HG03060 (cell line): Measurements from ENCODE around the gene GASK1A.

ENCODE experiments used
- ATAC-seq: cut with Tn5 transposase; IDR thresholded peaks from one replicate; pipeline ENCODE4 v1.9.1; 2021; ENCODE audit warnings: low read depth, moderate number of reproducible peaks; ENCODE audit not compliant: unreplicated experiment

Gene GASK1A

DNA sequence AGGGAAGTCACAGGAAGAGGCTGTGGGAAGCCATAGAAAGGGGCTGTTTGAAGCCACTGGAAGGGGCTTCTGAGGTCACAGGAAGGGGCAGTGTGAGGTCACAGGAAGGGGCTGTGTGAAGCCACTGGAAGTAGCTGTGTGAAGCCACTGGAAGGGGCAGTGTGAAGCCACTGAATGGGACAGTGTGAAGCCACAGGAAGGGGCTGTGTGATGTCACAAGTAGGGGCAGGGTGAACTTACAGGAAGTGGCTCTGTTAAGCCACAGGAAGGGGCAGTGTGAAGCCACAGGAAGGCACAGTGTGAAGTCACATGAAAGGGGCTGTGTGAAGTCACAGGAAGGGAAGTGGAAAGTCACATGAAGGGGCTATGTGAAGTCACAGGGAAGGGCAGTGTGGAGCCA is 33.1 kb downstream of the GASK1A start:
- no peak for ATAC-seq

DNA sequence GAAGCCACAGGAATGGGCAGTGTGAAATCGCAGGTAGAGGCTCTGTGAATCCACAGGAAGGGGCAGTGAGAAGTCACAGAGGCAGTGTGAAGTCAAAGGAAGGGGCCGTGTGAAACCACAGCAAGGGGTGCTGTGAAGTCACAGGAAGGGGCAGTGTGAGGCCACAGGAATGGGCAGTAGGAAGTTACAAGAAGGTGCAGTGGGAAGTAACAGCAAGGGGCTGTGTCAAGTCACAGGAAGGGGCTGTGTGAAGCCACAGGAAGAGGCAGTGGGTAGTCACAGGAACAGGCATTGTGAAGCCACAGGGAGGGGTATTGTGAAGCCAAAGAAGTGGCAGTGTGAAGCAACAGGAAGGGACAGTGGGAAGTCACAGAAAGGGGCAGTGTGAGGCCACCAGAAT is 34.1 kb downstream of the GASK1A start:
- ATAC-seq = no peak

DNA sequence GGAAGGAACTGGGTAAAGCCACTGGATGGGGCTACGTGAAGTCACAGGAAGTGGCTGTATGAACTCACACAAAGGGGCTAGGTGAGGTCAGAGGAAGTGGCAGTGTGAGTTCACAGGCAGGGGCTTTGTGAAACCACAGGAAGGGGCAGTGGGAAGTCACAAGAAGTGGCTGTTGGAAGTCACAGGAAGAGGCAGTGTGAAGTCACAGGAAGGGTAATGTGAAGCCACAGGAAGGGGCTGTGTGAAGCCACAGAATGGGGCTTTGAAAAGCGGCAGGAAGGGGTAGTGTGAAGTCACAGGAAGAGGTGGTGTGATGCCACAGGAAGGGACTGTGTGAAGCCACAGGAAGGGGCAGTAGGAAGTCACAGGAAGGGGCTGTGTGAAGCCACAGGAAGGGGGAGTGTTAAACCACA is 34.6 kb downstream of the GASK1A start:
- no peak for ATAC-seq

DNA sequence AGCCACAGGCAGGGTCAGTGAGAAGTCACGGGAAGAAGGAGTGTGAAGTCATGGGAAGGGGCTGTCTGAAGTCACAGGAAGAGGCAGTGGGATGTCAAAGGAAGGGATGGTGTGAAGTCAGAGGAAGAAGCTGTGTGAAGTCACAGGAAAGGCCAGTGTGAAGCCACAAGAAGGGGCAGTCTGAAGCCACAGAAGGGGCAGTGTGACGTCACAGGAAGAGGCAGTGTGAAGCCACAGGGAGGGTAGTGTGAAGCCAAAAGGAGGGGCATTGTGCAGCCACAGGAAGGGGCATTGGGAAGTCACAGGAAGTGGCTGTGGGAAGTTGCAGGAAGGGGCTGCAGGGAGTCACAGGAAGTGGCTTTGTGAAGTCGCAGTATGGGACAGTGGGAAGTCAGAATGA is 35.1 kb downstream of the GASK1A start:
- ATAC-seq = no peak

DNA sequence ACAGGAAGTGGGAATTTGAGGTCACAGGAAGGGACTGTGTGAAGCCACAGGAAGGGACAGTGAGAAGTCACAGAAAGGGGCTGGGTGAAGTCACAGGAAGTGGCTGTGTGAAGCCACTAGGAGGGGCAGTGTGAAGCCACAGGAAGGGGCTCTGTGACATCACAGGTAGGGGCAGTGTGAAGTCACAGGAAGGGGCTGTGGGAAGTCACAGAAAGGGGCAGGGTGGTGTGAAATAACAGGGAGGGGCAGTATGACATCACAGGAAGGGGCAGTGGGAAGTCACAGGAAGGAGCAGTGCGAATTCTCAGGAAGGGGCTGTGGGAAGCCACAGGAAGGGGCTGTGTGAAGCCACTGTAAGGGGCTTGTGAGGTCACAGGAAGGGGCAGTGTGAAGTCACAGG is 35.8 kb downstream of the GASK1A start:
- ATAC-seq = no peak

DNA sequence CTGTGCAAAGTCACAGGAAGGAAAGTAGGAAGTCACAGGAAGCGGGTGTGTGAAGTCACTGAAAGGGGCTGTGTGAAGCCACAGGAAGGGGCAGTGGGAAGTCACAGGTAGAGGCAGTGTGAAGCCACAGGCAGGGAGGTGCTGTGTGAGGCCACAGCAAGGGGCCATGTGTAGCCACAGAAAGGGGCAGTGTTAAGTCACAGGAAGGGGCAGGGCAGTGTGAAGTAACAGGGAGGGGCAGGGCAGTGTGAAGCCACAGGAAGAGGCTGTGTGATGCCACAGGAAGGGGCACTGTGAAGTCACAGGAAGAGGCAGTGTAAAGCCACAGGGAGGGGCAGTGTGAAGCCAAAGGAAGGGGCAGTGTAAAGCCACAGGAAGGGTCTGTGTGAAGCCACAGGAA is 36.5 kb downstream of the GASK1A start:
- no peak for ATAC-seq

DNA sequence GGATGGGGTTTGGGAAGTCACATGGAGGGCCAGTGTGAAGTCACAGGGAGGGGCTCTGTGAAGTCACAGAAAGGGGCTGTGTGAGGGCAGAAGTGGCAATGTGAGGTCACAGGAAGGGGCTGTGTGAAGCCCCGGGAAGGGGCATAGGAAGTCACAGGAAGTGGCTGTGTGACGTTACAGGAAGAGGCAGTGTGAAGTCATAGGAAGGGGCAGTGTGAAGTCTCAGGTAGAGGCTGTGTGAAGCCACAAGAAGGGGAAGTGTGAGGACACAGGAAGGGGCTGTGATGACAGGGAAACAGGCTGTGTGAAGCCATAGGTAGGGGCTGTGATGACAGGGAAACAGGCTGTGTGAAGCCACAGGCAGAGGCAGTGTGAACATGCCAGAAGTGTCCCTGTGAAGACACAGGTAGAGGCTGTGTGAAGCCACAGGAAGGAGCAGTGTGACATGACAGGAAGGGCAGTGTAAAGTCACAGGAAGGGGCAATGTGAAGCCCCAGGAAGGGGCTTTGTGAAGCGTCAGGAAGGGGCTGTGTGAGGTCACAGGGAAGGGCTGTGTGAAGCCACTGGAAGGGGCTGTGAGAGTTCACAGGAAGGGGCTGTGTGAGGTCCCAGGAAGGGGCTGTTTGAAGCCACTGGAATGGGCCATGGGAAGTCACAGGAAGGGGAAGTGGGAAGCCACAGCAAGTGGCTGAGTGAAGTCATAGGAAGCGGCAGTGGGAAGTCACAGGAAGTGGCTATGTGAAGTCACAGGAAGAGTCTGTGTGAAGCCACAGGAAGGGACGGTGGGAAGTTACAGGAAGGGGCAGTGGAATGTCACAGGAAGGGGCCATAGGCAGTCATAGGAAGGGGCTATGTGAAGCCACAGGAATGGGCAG is 37.1 kb downstream of the GASK1A start:
- ATAC-seq = no peak

DNA sequence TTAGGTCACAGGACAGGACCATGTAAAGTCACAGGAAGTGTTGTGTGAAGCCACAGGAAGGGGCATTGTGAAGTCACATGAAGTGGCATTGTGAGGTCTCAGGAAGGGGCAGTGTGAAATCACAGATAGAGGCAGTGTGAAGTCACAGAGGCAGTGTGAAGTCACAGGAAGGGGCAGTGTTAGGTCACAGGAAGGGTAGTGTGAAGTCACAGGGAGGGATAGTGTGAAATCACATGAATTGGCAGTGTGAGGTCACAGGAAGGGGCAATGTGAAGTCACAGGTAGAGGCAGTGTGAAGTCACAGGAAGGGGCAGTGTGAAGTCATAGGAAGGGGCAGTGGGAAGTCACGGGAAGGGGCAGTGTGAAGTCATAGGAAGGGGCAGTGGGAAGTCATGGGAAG is 37.9 kb downstream of the GASK1A start:
- ATAC-seq = no peak

DNA sequence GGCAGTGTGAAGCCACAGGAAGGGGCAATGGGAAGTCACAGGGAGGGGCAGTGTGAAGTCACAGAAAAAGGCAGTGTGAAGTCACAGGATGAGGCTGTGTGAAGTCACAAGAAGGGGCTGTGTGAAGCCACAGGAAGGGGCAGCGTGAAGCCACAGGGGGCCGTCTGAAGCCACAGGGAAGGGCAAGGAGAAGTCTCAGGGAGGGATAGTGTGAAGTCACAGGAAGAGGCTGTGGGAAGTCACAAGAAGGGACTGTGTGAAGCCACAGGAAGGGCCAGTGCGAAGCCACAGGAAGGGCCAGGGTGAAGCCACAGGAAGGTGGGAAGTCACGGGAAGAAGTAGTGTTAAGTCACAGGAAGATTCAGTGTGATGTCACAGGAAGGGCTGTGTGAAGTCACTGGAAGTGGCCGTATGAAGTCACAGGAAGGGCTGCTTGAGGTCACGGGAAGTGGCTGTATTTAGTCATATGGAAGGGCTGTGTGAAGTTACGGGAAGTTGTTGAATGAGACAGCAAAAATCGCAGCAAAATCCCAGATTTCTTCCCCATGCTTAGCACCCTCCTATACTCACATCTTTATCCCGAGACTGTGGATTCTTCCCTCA is 38.6 kb downstream of the GASK1A start:
- no peak for ATAC-seq

DNA sequence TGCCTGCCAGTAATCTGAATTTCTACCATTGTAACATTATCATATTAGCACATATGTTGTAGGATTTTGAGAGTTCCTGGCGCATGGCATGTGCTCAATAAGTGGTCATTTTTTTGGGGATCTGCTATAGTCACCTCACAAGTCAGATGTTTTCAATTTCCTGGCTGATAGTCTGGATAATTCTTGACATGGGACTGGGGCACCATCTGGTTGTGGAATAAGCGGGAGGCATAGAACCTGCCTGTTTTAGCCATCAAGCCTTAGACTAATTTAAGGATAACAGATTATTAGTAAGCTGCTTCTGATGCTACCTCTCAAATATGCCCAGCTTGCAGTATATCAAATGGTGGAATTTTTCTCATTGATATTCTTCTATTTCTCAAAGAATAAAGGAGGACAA is 39.1 kb downstream of the GASK1A start:
- ATAC-seq = no peak

DNA sequence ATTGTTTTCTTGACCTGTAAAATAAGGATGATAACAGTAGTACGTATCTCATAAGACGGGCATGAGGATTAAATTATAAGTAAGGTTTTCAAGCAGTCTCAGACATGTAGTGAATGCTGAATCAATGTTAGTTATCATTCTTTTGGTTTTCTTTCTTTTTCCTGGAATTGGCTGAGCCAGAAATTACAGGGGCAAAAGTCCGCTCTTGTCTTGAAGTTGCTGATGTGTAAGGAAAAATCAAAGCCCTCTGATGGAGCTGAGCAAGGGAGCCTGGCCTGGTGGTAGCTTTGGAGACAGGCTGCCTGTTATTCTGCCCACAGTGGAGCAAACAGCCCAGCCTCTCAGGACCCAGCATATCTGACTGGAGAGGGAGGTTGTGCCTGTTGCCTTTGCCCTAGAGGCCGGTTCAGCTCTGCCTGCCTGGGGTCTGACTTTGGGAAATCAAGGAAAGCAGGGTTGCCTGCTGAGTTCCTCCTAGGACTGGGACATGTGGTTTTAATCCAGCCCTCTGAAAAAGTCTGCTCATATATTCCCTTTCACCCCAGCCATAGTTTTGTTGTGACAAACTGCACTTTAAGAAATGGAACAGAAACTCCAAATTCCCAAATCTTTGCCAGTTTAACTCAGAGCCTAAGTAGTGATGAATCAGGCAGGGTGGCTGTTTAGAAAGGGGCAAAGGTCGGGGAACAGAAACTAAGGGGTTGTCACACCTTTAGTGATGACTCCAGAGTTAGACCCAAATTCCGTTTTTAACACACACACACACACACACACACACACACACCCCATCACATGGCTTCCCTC is 40.1 kb downstream of the GASK1A start:
- no peak for ATAC-seq

DNA sequence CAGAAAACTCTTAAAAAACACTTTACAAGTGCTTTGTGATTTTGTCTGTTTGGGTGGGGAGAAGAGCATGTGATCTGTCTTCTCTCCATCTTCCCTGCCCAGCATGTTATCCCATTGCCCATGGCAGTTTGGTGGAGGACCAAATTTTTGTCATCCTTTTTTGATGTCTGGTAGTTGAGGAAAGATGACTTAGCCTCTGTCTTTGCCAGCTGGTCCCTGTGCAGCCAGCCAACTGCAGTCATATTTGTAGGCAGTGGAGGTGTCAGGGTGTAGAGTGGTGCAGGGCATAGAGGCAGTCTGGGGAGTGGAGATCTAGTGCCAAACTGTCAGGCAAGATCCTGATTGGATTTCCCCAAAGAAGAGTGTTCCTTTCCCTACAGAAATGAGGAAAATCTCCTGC is 40.7 kb downstream of the GASK1A start:
- ATAC-seq = no peak

DNA sequence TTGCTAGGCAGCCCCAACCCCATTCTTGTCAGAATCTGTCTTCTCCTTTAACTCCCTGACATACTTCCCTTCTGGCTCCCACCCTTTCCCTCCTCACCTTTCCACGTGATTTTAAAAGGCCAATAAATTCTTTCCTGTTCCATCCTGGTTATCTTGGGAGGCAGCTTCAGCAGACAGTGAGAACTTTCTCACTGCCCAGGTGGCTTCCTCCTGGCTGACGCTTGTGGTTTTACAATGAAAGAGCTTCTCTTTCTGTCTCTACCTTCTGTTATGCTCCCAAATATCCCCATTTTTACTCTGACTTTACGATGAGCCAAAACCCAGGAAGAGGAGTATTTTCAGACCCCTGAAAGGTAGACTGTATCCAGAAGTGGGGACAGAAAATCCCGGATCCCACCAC is 42.1 kb downstream of the GASK1A start:
- ATAC-seq = no peak

DNA sequence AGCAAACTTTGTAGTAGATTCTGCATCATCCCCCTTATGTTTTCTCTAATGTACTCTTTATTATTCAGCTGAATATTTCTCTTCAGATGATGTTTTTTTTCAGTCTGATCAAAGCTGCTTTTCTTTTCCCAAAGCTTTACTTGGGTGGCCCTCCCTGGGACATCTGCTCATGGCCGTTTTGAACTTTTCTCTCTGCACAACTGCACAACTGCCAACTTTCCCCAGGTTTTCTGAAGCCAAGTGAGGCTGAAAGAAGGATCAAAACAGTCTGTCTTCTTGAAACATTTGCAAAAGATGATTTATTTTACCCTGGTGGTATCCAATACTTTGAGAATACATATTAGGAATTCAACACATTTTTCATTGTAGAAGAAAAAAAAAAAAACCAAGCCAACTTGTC is 43.0 kb downstream of the GASK1A start:
- no peak for ATAC-seq

DNA sequence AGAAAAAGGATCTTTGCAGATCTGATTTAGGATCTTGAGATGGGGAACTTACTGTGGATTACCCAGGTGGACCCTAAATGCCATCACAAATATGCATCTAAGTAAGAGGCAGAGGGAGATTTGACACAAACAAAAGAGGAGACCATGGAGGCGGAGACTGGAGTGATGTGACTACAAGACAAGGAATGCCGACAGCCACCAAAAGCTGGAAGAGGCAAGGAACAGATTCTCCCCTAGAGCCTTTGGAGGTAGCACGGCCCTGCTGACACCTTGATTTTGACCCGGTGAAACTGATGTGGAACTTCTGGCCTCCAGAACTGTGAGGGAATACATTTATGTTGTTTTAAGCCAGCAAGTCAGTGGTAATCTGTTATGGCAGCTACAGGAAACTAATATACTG is 44.0 kb downstream of the GASK1A start:
- ATAC-seq = no peak

DNA sequence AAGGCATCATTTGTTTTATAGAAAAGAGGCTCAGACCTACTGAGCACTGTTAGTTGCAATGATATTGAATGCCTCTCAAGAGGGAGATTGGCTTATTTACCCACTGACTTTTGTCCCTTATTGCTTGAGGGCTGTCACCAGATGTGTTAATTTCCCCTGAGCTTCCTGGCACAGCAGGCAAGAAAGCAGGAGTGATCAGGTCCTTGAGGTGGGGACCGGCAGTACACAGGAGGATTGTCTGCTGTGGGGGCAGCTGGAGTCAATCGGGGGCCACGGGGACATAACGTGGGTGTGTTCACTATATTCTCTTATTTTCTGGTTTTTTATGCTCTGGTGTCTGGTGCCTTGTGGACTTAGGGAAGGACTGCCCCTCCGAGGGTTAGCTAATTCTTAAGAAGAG is 44.6 kb downstream of the GASK1A start:
- no peak for ATAC-seq

DNA sequence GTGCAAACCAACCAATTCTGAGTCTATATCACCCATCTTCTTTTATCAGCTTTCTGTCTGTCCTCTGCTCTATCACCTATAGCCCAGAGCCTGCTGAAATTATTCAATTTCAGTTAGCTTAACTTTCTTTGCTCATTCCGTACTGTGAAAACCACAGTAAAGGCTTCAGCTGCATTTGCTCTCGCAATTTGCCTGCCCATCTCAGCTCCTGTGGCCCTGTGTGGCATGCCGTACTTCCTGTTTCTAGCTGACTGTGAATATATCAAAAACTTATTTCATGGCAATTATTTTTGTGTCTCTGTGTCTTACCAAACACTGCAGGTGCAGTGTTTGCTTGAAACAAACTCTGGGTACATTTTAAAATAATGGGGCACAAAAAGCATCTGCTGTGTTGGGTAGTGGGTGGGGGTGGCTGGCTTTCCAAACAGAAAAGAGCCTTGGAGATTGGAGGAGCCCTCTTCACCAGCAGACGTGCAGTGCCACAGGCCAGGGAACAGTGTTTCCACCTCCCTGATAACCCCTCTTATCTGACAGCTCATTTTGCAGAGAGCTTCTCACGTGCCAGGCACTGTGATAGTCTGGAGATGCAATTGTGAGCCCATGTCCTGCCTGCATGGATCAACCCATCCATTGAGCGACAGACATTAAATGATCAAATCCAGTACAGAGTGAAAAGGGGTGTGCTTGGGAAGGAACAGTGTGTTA is 45.2 kb downstream of the GASK1A start:
- no peak for ATAC-seq

DNA sequence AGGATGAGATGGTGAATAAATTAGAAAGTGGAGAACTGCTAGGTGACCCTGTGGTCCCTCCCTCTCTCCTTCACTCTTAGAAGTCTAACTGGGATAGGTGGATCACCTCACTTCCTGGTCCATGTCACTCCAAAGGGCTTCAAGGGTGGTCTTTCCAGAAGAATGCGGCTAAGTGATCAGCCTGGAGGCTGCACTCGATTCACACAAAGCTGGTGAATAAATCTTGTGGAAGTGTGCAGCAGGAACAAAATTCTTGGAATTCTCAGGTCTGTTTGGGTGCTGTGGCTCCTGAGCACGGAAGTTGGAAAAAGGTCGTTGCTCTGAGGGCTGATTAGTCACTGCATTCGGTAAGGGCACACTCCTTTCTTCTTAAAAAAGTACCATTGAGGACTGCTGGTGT is 46.3 kb downstream of the GASK1A start:
- ATAC-seq = no peak

DNA sequence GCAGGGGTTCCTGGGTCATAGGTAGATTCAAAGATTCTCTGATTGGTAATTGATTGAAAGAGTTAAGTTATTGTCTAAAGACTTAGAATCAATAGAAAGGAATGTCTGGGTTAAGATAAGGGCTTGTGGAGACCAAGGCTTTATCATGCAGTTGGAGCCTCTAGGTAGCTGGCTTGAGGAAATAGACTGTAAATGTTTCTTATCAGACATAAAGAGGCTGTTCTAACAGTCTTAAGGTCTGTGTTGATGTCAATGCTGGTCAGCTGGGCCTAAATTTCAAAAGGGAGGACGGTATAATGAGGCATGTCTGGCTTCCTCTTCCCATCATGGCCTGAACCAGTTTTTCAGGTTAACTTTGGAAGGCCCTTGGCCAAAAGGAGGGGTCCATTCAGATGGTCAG is 48.9 kb downstream of the GASK1A start:
- ATAC-seq = no peak

DNA sequence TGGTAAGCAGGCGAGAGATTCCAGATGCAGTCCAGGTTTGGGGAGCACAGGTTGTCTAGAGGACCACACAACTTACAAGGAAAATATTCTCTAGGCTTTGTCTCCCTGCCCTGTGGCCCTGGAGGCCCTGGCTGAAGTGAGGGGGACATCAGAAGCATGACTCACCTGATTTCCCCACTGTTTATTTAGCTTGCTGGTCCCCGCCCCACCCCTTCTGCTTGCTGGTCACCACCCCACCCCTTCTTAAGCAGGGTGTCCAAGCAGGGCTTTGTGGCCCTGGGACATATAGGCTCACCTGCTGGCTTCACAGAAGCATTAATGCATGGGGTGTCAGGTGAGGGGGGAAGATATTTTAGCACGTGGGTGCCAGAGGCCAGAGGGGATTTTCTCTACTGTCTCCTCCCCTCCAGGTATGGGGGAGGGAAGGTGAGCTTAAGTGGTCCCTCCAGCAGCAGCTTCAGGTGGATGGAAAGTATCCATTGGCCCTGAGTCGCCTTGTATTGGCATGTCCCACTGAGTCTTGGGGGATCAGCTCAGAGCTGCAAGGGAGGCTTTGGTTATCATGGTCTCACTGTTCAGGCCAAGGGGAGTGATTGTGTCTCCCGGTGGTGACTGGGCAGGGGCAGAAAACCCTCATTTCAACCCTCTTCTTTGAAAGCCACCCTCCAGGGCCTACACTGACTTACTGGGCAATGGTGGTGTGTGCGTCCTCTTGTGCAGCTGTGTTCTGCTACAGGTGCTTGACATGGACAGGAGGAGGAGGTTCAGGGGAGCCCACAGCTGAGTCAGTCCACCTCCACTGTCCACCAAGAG is 49.8 kb downstream of the GASK1A start:
- ATAC-seq = no peak
